ENCODE measurements around the gene ZNF768.
"Not testable (repeated sequence)": the region's sequence is repeated elsewhere in the genome, so short reads cannot be mapped to it uniquely, and the experiment has no call there.

The ZNF768 gene

DNA sequence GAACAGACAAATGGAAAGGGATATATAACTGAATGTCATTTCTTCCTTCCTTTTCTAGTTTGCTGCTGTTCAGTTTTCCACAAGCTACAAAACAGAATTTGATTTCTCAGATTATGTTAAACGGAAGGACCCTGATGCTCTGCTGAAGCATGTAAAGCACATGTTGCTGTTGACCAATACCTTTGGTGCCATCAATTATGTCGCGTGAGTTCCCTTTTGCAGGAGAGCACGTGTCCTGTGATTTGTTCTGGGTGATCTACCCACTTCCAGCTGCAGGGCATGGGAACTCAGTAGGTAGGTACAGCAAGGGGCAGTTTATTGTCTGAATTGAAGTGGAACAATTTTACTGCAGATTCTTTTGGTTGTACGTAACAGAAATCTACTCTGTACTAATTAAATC lies 45.0 kb downstream of the ZNF768 start:
- in situ Hi-C loops (cut with HindIII; ENCODE audit: low sequenced_read_pairs): no loop called here
- no peak for DNase-seq (ENCODE audit: low read depth, low spot score)
- TF ChIP-seq CTCF (IDR thresholded peaks at IDR 0.05; ENCODE audit: low read depth, low read length): no peak
- no peak overlapping the region for H3K4me3 ChIP-seq (ENCODE audit: low read depth, low read length)

DNA sequence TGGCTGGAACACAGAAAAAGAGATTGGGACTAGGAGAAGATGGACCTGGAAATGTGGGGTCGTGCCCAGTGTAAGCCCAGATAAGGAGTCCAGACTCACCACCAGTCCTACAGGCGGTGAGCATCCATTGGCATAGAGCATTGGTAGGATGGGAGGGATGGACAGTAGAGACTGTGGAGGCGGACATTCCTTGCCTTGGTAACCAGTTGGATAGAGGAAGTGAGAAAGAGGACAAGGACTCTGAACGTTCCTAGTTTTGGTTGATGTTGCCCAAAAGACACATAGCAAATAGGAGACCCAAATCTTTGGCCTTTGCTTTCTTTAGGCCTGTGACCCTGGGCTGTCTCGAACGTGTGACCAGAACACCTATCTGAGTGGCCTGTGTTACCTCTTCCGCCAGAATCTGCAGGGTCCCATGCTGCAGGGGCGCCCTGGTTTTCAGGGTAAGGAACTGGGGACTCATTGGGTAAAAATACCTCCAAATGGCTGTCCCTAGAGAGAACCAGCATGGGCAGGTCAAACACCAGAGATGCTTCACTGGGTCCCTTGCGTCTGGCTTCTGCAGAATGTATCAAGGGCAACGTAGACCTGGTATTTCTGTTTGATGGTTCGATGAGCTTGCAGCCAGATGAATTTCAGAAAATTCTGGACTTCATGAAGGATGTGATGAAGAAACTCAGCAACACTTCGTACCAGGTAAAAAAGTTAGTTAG lies 47.4 kb downstream of the ZNF768 start:
- no peak overlapping the region for H3K4me3 ChIP-seq (ENCODE audit: low read depth, low read length)
- in situ Hi-C loops (cut with HindIII; ENCODE audit: low sequenced_read_pairs): no loop called here
- TF ChIP-seq CTCF (IDR thresholded peaks at IDR 0.05; ENCODE audit: low read depth, low read length): no peak
- no peak for DNase-seq (ENCODE audit: low read depth, low spot score)

DNA sequence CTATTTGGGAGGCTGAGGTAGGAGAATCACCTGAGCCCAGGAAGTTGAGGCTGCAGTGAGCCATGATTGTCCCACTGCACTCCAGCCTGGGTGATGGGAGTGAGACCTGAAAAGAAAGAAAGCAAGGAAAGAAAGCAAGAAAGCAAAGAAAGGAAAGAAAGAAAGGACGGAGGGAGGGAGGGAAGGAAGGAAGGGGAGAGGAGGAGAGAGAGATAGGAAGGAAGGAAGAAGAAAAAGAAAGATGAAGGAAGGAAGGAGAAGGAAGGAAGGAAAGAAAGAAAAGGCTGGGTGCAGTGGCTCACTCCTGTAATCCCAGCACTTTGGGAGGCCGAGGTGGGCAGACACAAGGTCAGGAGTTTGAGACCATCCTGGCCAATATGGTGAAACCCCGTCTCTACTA lies 48.6 kb downstream of the ZNF768 start:
- in situ Hi-C loops (cut with HindIII; ENCODE audit: low sequenced_read_pairs); DNase-seq (ENCODE audit: low read depth, low spot score): not testable (repeated sequence)

GRCh38 chr16:30476991-30477390 lies 49.4 kb downstream of the ZNF768 start:
- in situ Hi-C loops (cut with HindIII; ENCODE audit: low sequenced_read_pairs): no loop called here

More for the DNA sequence above, 48.6 kb downstream of the ZNF768 start:
- not testable (repeated sequence) for H3K4me3 ChIP-seq (ENCODE audit: low read depth, low read length)

GRCh38 chr16:30474684-30475083 lies 51.7 kb downstream of the ZNF768 start:
- no peak for DNase-seq (ENCODE audit: low read depth, low spot score)
- no peak overlapping the region for H3K4me3 ChIP-seq (ENCODE audit: low read depth, low read length)
- in situ Hi-C loops (cut with HindIII; ENCODE audit: low sequenced_read_pairs): no loop called here
- no peak for TF ChIP-seq CTCF (IDR thresholded peaks at IDR 0.05; ENCODE audit: low read depth, low read length)

More at GRCh38 chr16:30476991-30477390, 49.4 kb downstream of the ZNF768 start:
- DNase-seq (ENCODE audit: low read depth, low spot score): no peak
- H3K4me3 ChIP-seq (ENCODE audit: low read depth, low read length): no peak overlapping the region
- TF ChIP-seq CTCF (IDR thresholded peaks at IDR 0.05; ENCODE audit: low read depth, low read length): no peak

- DNase-seq (ENCODE audit: low read depth, low spot score): no peak
- no peak overlapping the region for H3K4me3 ChIP-seq (ENCODE audit: low read depth, low read length)
- in situ Hi-C loops (cut with HindIII; ENCODE audit: low sequenced_read_pairs): no loop called here
- TF ChIP-seq CTCF (IDR thresholded peaks at IDR 0.05; ENCODE audit: low read depth, low read length): no peak
Measured at GRCh38 chr16:30474074-30474452, 52.3 kb downstream of the ZNF768 start.
